ENCODE results near the gene SRSF7. TPM values are rescaled to one million over a fixed set of nuclear protein-coding genes. Genes with fewer than 3 reads are reported as not detected.
"Not testable (repeated sequence)": the region's sequence is repeated elsewhere in the genome, so short reads cannot be mapped to it uniquely, and the experiment has no call there.

Gene SRSF7
- total and polyA plus RNA-seq, 2 donors (not counting 1 experiment from before 2014, with no cell fraction given): 283 to 505 TPM

GRCh38 chr2:38709567-38710194 is 41.5 kb downstream of the SRSF7 start:
- H3K27me3 Mint-ChIP-seq: no peaks in the 10 kb centered on the region
- Histone ChIP-seq H3K4me2 (replicated peaks; ENCODE audit: low read depth, low read length, poor library complexity, severe bottlenecking) (no peak overlapping the region), H3K4me3 (ENCODE audit: control extremely low read depth in 1 of 5, extremely low read depth in 1 of 5, insufficient read depth in 1 of 5, low read depth in 2 of 5, low read length in 4 of 5) (no peak overlapping the region), H3K9ac (ENCODE audit: low read length) (no peak overlapping the region), H3K4me1 (ENCODE audit: control insufficient read depth in 2 of 2, insufficient read depth in 2 of 2, low read length in 2 of 2) (no peaks in the 10 kb centered on the region), H3K27me3 (replicated peaks in 1 of 4; ENCODE audit: control extremely low read depth in 1 of 4, control insufficient read depth in 3 of 4, insufficient read depth in 4 of 4, low read length in 3 of 4) (no peaks in the 10 kb centered on the region), H2AFZ (ENCODE audit: insufficient read depth, low read depth, low read length, poor library complexity, severe bottlenecking) (no peak overlapping the region), H3K27ac (ENCODE audit: low read length in 2 of 2) (no peak overlapping the region), H3K36me3 (replicated peaks in 1 of 2; ENCODE audit: control extremely low read depth in 1 of 2, control insufficient read depth in 1 of 2, extremely low read depth in 1 of 2, insufficient read depth in 2 of 2, low read length in 1 of 2) (peaks cover 0 to 3% of the 10 kb centered on the region in 2 experiments), H4K20me1 (ENCODE audit: control insufficient read depth, insufficient read depth, low read length, poor library complexity, severe bottlenecking) (no peaks in the 10 kb centered on the region), H3K9me3 (ENCODE audit: control extremely low read depth in 1 of 3, control insufficient read depth in 2 of 3, insufficient read depth in 1 of 3, low read length in 2 of 3) (no peaks in the 10 kb centered on the region), H3K79me2 (ENCODE audit: control insufficient read depth, insufficient read depth, low read length) (no peaks in the 10 kb centered on the region)
- H3K9me3 Mint-ChIP-seq (ENCODE audit: insufficient read depth): peaks cover 4% of the 10 kb centered on the region
- intact Hi-C loops (cut with micrococcal nuclease): no loop called here
- H3K27ac Mint-ChIP-seq: no peak overlapping the region
- DNase-seq (no peak), ATAC-seq (ENCODE audit: low read depth) (no peak)
- WGBS (ENCODE audit: insufficient coverage): 75% methylated on average over 4 of the region's 5 CpGs
- H3K4me3 Mint-ChIP-seq: no peak overlapping the region
- TF ChIP-seq EZH2 (IDR thresholded peaks at IDR 0.05; ENCODE audit: borderline replicate concordance, insufficient read depth, low read depth, low read length, poor library complexity, severe bottlenecking) (no peak), CTCF (IDR thresholded peaks at IDR 0.05) (no peak)
- ChIA-PET CTCF (no interaction called here), POLR2A (interaction anchor here (0.7 kb wide), 1 partner anchor 116 kb away, joined by 3 read pairs; no protein-coding TSS in a partner anchor)
- peaks cover 9% of the 10 kb centered on the region for H3K4me1 Mint-ChIP-seq

GRCh38 chr2:38708900-38709566 is 42.1 kb downstream of the SRSF7 start:
- ChIA-PET POLR2A (interaction anchor here (0.7 kb wide), 1 partner anchor 116 kb away, joined by 3 read pairs; no protein-coding TSS in a partner anchor), CTCF (no interaction called here)
- no peak overlapping the region for H3K27ac ChIP-seq (ENCODE audit: low read length in 2 of 2)
- H4K20me1 ChIP-seq (ENCODE audit: control insufficient read depth, insufficient read depth, low read length, poor library complexity, severe bottlenecking): no peaks in the 10 kb centered on the region
- H2AFZ ChIP-seq (ENCODE audit: insufficient read depth, low read depth, low read length, poor library complexity, severe bottlenecking): no peak overlapping the region
- no peak overlapping the region for H3K4me3 ChIP-seq (ENCODE audit: control extremely low read depth in 1 of 5, extremely low read depth in 1 of 5, insufficient read depth in 1 of 5, low read depth in 2 of 5, low read length in 4 of 5)
- H3K36me3 ChIP-seq (replicated peaks in 1 of 2; ENCODE audit: control extremely low read depth in 1 of 2, control insufficient read depth in 1 of 2, extremely low read depth in 1 of 2, insufficient read depth in 2 of 2, low read length in 1 of 2): peaks cover 0 to 3% of the 10 kb centered on the region in 2 experiments
- no peak overlapping the region for H3K4me2 ChIP-seq (replicated peaks; ENCODE audit: low read depth, low read length, poor library complexity, severe bottlenecking)
- H3K27me3 ChIP-seq (replicated peaks in 1 of 4; ENCODE audit: control extremely low read depth in 1 of 4, control insufficient read depth in 3 of 4, insufficient read depth in 4 of 4, low read length in 3 of 4): no peaks in the 10 kb centered on the region
- no peak for ATAC-seq (ENCODE audit: low read depth)
- H3K27me3 Mint-ChIP-seq: no peaks in the 10 kb centered on the region
- 100% methylated on average over 7 of the region's 12 CpGs for WGBS (ENCODE audit: insufficient coverage)
- no peaks in the 10 kb centered on the region for H3K4me1 ChIP-seq (ENCODE audit: control insufficient read depth in 2 of 2, insufficient read depth in 2 of 2, low read length in 2 of 2)
- intact Hi-C loops (cut with micrococcal nuclease): no loop called here
- H3K9ac ChIP-seq (ENCODE audit: low read length): no peak overlapping the region
- no peak for DNase-seq
- no peak for TF ChIP-seq CTCF (IDR thresholded peaks at IDR 0.05)
- peaks cover 4% of the 10 kb centered on the region for H3K9me3 Mint-ChIP-seq (ENCODE audit: insufficient read depth)
- no peak overlapping the region for H3K27ac Mint-ChIP-seq
- no peaks in the 10 kb centered on the region for H3K9me3 ChIP-seq (ENCODE audit: control extremely low read depth in 1 of 3, control insufficient read depth in 2 of 3, insufficient read depth in 1 of 3, low read length in 2 of 3)
- H3K4me3 Mint-ChIP-seq: no peak overlapping the region
- no peaks in the 10 kb centered on the region for H3K79me2 ChIP-seq (ENCODE audit: control insufficient read depth, insufficient read depth, low read length)
- peaks cover 9% of the 10 kb centered on the region for H3K4me1 Mint-ChIP-seq

- H3K36me3 ChIP-seq (replicated peaks in 1 of 2; ENCODE audit: control extremely low read depth in 1 of 2, control insufficient read depth in 1 of 2, extremely low read depth in 1 of 2, insufficient read depth in 2 of 2, low read length in 1 of 2); CTCF ChIA-PET; H3K79me2 ChIP-seq (ENCODE audit: control insufficient read depth, insufficient read depth, low read length); H3K27me3 ChIP-seq (replicated peaks in 1 of 4; ENCODE audit: control extremely low read depth in 1 of 4, control insufficient read depth in 3 of 4, insufficient read depth in 4 of 4, low read length in 3 of 4); H3K9me3 Mint-ChIP-seq (ENCODE audit: insufficient read depth); H3K4me1 Mint-ChIP-seq; intact Hi-C loops (cut with micrococcal nuclease); H3K4me3 Mint-ChIP-seq; DNase-seq; H3K4me3 ChIP-seq (ENCODE audit: control extremely low read depth in 1 of 5, extremely low read depth in 1 of 5, insufficient read depth in 1 of 5, low read depth in 2 of 5, low read length in 4 of 5); H2AFZ ChIP-seq (ENCODE audit: insufficient read depth, low read depth, low read length, poor library complexity, severe bottlenecking); H4K20me1 ChIP-seq (ENCODE audit: control insufficient read depth, insufficient read depth, low read length, poor library complexity, severe bottlenecking); ATAC-seq (ENCODE audit: low read depth); H3K27me3 Mint-ChIP-seq; H3K27ac Mint-ChIP-seq; POLR2A ChIA-PET; H3K4me2 ChIP-seq (replicated peaks; ENCODE audit: low read depth, low read length, poor library complexity, severe bottlenecking); H3K27ac ChIP-seq (ENCODE audit: low read length in 2 of 2); H3K4me1 ChIP-seq (ENCODE audit: control insufficient read depth in 2 of 2, insufficient read depth in 2 of 2, low read length in 2 of 2); H3K9ac ChIP-seq (ENCODE audit: low read length); H3K9me3 ChIP-seq (ENCODE audit: control extremely low read depth in 1 of 3, control insufficient read depth in 2 of 3, insufficient read depth in 1 of 3, low read length in 2 of 3): not testable (repeated sequence)
- WGBS (ENCODE audit: insufficient coverage): 89% methylated on average over 9 of the region's 9 CpGs
These were observed 42.7 kb downstream of the SRSF7 start for GRCh38 chr2:38708491-38708890.
